ENCODE results near the gene NKD2. TPM values are rescaled to one million over a fixed set of nuclear protein-coding genes. Genes with fewer than 3 reads are reported as not detected.
A peak's percentile ranks its signal among the peaks of the same experiment; 100 is the strongest.

The NKD2 gene
- polyA plus RNA-seq, 1 of the 3 experiments (the other 2 are of a cell fraction) = not detected

GRCh38 chr5:1050423-1051365 is 42.1 kb downstream of the NKD2 start:
- Histone ChIP-seq H3K9ac (no peak overlapping the region), H3K27me3 (ENCODE audit: insufficient read depth) (no peaks in the 10 kb centered on the region), H2AFZ (ENCODE audit: low read depth) (no peak overlapping the region), H3K79me2 (ENCODE audit: insufficient read depth) (no peaks in the 10 kb centered on the region), H3K4me3 (ENCODE audit: low read depth in 2 of 2, low read length in 1 of 2) (no peak overlapping the region), H3K9me2 (no peaks in the 10 kb centered on the region), H4K20me1 (ENCODE audit: insufficient read depth) (no peaks in the 10 kb centered on the region), H3K9me3 (no peaks in the 10 kb centered on the region), H3F3A (replicated peaks; ENCODE audit: insufficient read depth) (no peaks in the 10 kb centered on the region), H3K27ac (ENCODE audit: low read depth in 2 of 2, low read length in 1 of 2) (no peak overlapping the region), H3K36me3 (replicated peaks in 1 of 2; ENCODE audit: control insufficient read depth in 1 of 2, insufficient read depth in 2 of 2, low read length in 1 of 2) (no peaks in the 10 kb centered on the region), H3K4me1 (ENCODE audit: control insufficient read depth in 1 of 2, insufficient read depth in 2 of 2, low read depth in 1 of 2, low read length in 1 of 2) (peaks cover 0 to 3% of the 10 kb centered on the region in 2 experiments; a peak in 1 of 4 replicates), H3K4me2 (no peak overlapping the region)
- DNase-seq = peak; percentile 37
- WGBS (ENCODE audit: low lambda C conversion rate) = 71% methylated on average over 17 of the region's 29 CpGs
- TF ChIP-seq, protein P1, sequence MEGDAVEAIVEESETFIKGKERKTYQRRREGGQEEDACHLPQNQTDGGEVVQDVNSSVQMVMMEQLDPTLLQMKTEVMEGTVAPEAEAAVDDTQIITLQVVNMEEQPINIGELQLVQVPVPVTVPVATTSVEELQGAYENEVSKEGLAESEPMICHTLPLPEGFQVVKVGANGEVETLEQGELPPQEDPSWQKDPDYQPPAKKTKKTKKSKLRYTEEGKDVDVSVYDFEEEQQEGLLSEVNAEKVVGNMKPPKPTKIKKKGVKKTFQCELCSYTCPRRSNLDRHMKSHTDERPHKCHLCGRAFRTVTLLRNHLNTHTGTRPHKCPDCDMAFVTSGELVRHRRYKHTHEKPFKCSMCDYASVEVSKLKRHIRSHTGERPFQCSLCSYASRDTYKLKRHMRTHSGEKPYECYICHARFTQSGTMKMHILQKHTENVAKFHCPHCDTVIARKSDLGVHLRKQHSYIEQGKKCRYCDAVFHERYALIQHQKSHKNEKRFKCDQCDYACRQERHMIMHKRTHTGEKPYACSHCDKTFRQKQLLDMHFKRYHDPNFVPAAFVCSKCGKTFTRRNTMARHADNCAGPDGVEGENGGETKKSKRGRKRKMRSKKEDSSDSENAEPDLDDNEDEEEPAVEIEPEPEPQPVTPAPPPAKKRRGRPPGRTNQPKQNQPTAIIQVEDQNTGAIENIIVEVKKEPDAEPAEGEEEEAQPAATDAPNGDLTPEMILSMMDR (IDR thresholded peaks at IDR 0.05) = no peak
- TF ChIP-seq GABPA (IDR thresholded peaks at IDR 0.05; ENCODE audit: low read depth) (no peak), RCOR1 (IDR thresholded peaks at IDR 0.05; ENCODE audit: low read length) (no peak), IRF3 (IDR thresholded peaks at IDR 0.05; ENCODE audit: low read depth, low read length) (no peak), MEF2A (IDR thresholded peaks at IDR 0.05; ENCODE audit: borderline replicate concordance, low read depth) (no peak), RXRA (IDR thresholded peaks at IDR 0.05; ENCODE audit: borderline replicate concordance, low read depth) (no peak), RAD21 (IDR thresholded peaks at IDR 0.05; ENCODE audit: low read length) (no peak), FOXJ3 (CRISPR knock-in tag; IDR thresholded peaks at IDR 0.05) (no peak)
- TF ChIP-seq, protein P2, sequence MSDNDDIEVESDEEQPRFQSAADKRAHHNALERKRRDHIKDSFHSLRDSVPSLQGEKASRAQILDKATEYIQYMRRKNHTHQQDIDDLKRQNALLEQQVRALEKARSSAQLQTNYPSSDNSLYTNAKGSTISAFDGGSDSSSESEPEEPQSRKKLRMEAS (IDR thresholded peaks at IDR 0.05; ENCODE audit: low read depth) = no peak
- POLR2A ChIA-PET = no interaction called here
- CTCF ChIA-PET = interaction anchor here (1.0 to 2.2 kb wide), 3 partner anchors 89 to 117 kb away, joined by 3 to 5 read pairs (median 3); no protein-coding TSS in a partner anchor

DNA sequence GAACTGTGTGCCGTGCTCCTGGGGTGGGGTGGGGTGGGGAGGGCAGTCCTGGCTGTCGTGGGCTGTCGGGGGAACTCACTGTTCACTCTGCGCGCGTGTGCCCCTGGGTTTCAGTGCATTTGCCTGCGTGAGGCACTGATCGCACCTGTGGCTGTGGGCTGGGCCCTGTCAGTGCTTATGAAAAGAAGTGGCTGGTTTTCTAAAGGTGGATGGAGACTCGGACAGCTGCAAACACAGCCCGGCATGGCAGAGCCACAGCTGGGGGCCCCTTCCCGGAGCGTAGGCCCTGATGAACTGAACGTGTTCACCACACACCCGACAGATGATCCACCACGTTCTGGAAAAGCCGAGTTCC is 42.7 kb downstream of the NKD2 start:
- Histone ChIP-seq H3K4me1 (ENCODE audit: control insufficient read depth in 1 of 2, insufficient read depth in 2 of 2, low read depth in 1 of 2, low read length in 1 of 2) (peaks cover 0 to 3% of the 10 kb centered on the region in 2 experiments; a peak in 1 of 4 replicates), H3K27ac (ENCODE audit: low read depth in 2 of 2, low read length in 1 of 2) (no peak overlapping the region), H3K36me3 (replicated peaks in 1 of 2; ENCODE audit: control insufficient read depth in 1 of 2, insufficient read depth in 2 of 2, low read length in 1 of 2) (no peaks in the 10 kb centered on the region), H3K9me3 (no peaks in the 10 kb centered on the region), H3K79me2 (ENCODE audit: insufficient read depth) (no peaks in the 10 kb centered on the region), H3K9ac (no peak overlapping the region), H4K20me1 (ENCODE audit: insufficient read depth) (no peaks in the 10 kb centered on the region), H3K4me3 (ENCODE audit: low read depth in 2 of 2, low read length in 1 of 2) (no peak overlapping the region), H3K27me3 (ENCODE audit: insufficient read depth) (no peaks in the 10 kb centered on the region), H2AFZ (ENCODE audit: low read depth) (no peak overlapping the region), H3K4me2 (no peak overlapping the region), H3F3A (replicated peaks; ENCODE audit: insufficient read depth) (no peaks in the 10 kb centered on the region), H3K9me2 (no peaks in the 10 kb centered on the region)
- no peak for DNase-seq
- TF ChIP-seq RCOR1 (IDR thresholded peaks at IDR 0.05; ENCODE audit: low read length) = no peak
- TF ChIP-seq, protein P2 (IDR thresholded peaks at IDR 0.05; ENCODE audit: low read depth) = no peak
- no peak for TF ChIP-seq EZH2phosphoT487 (IDR thresholded peaks at IDR 0.05; ENCODE audit: borderline replicate concordance, low read depth)
- ChIA-PET POLR2A (no interaction called here), CTCF (interaction anchor here (2.2 kb wide), 1 partner anchor 117 kb away, joined by 5 read pairs; no protein-coding TSS in a partner anchor)
- 75% methylated on average over 8 of the region's 16 CpGs for WGBS (ENCODE audit: low lambda C conversion rate)
